Measurements from ENCODE around the gene TMEM54.

TMEM54 gene

GRCh38 chr1:32924881-32925344 is 23.7 kb upstream of the TMEM54 start:
- no peak for TF ChIP-seq CTCF (IDR thresholded peaks at IDR 0.05; ENCODE audit: insufficient read depth, low read length, poor library complexity, severe bottlenecking)
- no peak for TF ChIP-seq EZH2phosphoT487 (conservative IDR thresholded peaks at IDR 0.05; ENCODE audit: low read length)
- Histone ChIP-seq H3K27me3 (ENCODE audit: low read length) (no peaks in the 10 kb centered on the region), H3K4me2 (ENCODE audit: low read depth, low read length, poor library complexity, severe bottlenecking) (no peak overlapping the region), H3K4me3 (ENCODE audit: insufficient read depth, low read length, poor library complexity, severe bottlenecking) (no peak overlapping the region), H3K36me3 (ENCODE audit: low read length) (no peaks in the 10 kb centered on the region), H3K27ac (ENCODE audit: low read depth, low read length) (no peak overlapping the region), H3K9me2 (replicated peaks; ENCODE audit: insufficient read depth, low read length) (no peaks in the 10 kb centered on the region), H3F3A (ENCODE audit: insufficient read depth) (no peaks in the 10 kb centered on the region), H3K79me2 (ENCODE audit: insufficient read depth, low read length) (no peaks in the 10 kb centered on the region), H2AFZ (ENCODE audit: low read depth, low read length, severe bottlenecking) (no peak overlapping the region), H3K9ac (ENCODE audit: low read length) (no peak overlapping the region), H3K9me3 (ENCODE audit: insufficient read depth, low read length) (no peaks in the 10 kb centered on the region), H4K20me1 (ENCODE audit: low read depth, low read length) (no peaks in the 10 kb centered on the region)

- Histone ChIP-seq H3K4me2 (ENCODE audit: low read depth, low read length, poor library complexity, severe bottlenecking) (no peak overlapping the region), H3K9ac (ENCODE audit: low read length) (no peak overlapping the region), H2AFZ (ENCODE audit: low read depth, low read length, severe bottlenecking) (no peak overlapping the region), H3K27me3 (ENCODE audit: low read length) (no peaks in the 10 kb centered on the region), H3F3A (ENCODE audit: insufficient read depth) (no peaks in the 10 kb centered on the region), H4K20me1 (ENCODE audit: low read depth, low read length) (no peaks in the 10 kb centered on the region), H3K4me3 (ENCODE audit: insufficient read depth, low read length, poor library complexity, severe bottlenecking) (no peak overlapping the region), H3K79me2 (ENCODE audit: insufficient read depth, low read length) (no peaks in the 10 kb centered on the region), H3K36me3 (ENCODE audit: low read length) (no peaks in the 10 kb centered on the region), H3K9me3 (ENCODE audit: insufficient read depth, low read length) (no peaks in the 10 kb centered on the region), H3K9me2 (replicated peaks; ENCODE audit: insufficient read depth, low read length) (no peaks in the 10 kb centered on the region), H3K27ac (ENCODE audit: low read depth, low read length) (no peak overlapping the region)
- TF ChIP-seq EZH2phosphoT487 (conservative IDR thresholded peaks at IDR 0.05; ENCODE audit: low read length), result no peak
- TF ChIP-seq CTCF (IDR thresholded peaks at IDR 0.05; ENCODE audit: insufficient read depth, low read length, poor library complexity, severe bottlenecking), result no peak
Observed at GRCh38 chr1:32920833-32921232, 19.6 kb upstream of the TMEM54 start.

- Histone ChIP-seq H2AFZ (ENCODE audit: low read depth, low read length, severe bottlenecking) (no peak overlapping the region), H3K9me3 (ENCODE audit: insufficient read depth, low read length) (no peaks in the 10 kb centered on the region), H3K36me3 (ENCODE audit: low read length) (no peaks in the 10 kb centered on the region), H3K27ac (ENCODE audit: low read depth, low read length) (no peak overlapping the region), H3K9me2 (replicated peaks; ENCODE audit: insufficient read depth, low read length) (no peaks in the 10 kb centered on the region), H3K27me3 (ENCODE audit: low read length) (no peaks in the 10 kb centered on the region), H3K9ac (ENCODE audit: low read length) (no peak overlapping the region), H3K79me2 (ENCODE audit: insufficient read depth, low read length) (no peaks in the 10 kb centered on the region), H4K20me1 (ENCODE audit: low read depth, low read length) (no peaks in the 10 kb centered on the region), H3K4me2 (ENCODE audit: low read depth, low read length, poor library complexity, severe bottlenecking) (no peak overlapping the region), H3F3A (ENCODE audit: insufficient read depth) (no peaks in the 10 kb centered on the region), H3K4me3 (ENCODE audit: insufficient read depth, low read length, poor library complexity, severe bottlenecking) (no peak overlapping the region)
- TF ChIP-seq CTCF (IDR thresholded peaks at IDR 0.05; ENCODE audit: insufficient read depth, low read length, poor library complexity, severe bottlenecking), result no peak
- no peak for TF ChIP-seq EZH2phosphoT487 (conservative IDR thresholded peaks at IDR 0.05; ENCODE audit: low read length)
Observed at GRCh38 chr1:32919811-32920733, 18.9 kb upstream of the TMEM54 start.
